HG03139 (cell line): Measurements from ENCODE around the gene SPEG.

ENCODE experiments used
- ATAC-seq: cut with Tn5 transposase; IDR thresholded peaks from one replicate; pipeline ENCODE4 v1.9.1; 2021; ENCODE audit not compliant: unreplicated experiment

The SPEG gene

DNA sequence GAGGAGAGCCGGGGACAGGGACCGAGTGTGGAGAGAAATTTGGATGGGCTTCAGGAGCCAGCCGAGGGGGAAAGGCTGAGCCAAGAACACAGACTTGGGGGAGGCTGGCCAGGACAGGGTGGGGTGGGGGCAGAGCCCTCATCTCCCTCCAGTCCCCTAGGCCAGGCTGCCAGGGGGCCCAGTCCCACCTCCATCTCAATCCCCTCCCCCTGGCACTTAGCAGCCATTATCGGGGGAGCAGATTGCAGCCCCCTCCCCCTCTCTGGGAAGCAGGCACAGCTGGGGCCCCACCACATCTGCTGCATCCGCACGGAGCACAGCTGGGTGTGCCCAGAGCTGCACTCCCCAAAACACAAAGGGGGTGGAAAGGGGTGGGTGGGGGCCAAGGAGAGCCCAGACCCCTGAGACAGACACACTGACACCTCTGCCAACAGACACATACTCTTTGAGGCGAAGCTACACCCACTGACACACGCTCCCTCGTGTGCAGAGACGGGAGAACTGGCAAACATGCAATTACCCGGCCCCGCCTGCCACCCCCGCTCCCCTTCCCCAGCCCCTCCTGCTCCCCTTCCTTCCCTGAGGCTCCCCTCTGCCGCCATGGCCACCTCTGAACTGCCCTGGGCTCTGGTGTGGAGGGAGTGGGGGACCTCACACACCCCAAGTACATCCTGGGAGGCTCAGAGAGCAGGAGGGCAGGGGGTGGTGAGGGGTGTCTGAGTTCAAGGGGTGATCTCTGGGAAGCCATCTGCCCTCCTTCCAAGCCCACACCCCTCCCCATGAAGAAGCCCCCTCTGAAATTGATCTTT is 74.5 kb downstream of the SPEG start:
- no peak for ATAC-seq

DNA sequence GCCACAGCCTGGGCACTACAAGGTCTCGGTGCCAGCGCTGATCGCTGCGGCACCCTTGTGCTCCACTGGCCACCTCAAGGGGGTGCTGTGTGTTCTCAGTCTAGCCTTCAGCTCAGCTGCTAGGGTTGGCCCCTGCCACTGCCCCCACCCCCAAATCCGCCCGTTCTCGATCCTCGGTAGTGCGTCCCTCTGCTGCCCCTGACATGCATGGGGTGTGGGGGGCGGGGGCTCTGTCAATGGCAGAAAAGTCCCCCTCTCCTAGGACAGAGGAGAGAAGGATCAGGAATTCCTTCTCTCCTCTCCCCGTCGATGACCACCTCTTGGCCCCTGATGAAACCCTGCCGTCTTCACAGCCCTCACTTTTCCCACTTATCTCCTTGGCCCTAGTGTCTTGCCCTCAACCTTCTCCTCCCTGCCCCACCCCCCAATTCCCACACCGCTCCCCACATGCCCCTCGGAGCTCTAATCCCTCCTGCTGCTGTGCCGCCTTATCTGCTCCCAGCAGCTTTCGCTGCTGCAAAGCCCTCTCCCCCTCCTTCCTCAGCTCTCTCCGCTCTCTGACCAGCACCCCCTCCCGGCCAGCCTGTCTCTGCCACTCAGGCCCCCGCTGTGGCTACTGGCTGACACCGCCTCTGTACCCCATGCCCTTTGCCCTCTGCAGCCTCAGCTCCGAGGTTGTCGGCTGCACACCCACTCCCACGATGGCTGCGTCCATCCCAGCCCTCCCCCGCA is 75.3 kb downstream of the SPEG start:
- peak; percentile 71 for ATAC-seq

DNA sequence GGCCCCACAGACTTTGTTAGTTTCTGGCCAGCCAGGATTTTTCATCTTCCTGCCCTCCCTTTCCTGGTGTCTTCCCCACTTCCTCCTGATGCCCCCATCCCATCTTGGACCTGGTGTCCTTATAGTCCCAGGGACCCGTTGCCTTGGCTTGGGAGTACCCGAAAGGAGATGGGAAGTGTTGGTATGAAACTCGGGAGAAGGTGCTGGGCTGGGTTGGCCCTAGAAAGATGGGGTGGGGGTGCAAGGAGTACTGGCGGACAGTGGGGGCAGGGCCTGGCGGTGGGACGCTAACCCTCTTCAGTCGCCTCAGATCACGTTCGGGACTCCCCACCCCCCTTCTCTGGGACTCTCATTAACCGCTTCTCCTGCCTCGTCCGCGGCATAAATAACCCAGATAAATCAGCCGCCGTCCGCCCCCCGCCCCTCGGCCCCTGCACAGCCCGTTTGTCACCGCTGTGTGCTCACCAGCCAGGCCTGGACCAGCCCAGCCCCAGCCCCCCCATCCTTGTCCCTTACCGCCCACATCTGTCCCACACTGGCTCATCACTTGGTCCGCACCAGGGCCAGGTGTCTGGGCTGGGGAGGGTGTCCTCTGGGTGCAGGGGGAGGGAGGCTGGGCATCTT is 76.0 kb downstream of the SPEG start:
- no peak for ATAC-seq

DNA sequence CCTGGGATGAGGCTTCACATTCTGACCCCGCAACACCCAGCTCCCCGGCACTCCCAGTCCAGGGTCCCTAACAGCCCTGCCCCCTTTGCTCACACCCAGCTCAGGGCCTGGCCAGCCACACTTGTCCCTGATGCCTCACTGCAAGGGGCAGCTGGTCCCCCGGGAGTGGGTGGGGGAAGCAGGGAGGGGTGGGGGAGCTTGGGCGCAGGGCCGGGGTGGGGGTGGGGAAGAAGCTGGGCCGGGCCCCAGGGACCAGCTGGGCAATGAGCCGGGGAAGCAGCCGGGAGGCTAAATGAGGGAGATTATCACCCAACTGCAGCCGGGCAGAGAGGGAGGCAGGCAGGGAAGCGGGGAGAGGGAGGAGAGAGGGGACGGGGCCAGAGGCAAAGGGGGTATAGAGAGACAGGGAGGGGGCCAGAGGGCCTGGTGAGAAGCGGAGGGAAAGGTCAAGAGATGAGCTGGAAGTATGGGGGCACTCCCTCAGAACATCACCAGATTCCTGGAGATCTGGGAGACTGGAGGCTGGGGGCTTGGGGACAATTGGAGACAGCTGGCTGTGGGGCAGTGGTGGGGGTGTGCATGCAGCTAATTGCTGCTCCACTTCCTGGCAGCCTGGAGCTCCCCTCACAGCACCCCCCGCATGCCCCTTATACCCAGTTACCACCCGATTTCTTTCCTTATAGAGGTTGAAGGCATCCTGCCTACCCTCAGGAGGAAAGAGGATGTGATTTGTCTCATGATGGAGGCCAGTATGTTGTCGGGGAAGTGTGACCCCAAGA is 77.1 kb downstream of the SPEG start:
- no peak for ATAC-seq

DNA sequence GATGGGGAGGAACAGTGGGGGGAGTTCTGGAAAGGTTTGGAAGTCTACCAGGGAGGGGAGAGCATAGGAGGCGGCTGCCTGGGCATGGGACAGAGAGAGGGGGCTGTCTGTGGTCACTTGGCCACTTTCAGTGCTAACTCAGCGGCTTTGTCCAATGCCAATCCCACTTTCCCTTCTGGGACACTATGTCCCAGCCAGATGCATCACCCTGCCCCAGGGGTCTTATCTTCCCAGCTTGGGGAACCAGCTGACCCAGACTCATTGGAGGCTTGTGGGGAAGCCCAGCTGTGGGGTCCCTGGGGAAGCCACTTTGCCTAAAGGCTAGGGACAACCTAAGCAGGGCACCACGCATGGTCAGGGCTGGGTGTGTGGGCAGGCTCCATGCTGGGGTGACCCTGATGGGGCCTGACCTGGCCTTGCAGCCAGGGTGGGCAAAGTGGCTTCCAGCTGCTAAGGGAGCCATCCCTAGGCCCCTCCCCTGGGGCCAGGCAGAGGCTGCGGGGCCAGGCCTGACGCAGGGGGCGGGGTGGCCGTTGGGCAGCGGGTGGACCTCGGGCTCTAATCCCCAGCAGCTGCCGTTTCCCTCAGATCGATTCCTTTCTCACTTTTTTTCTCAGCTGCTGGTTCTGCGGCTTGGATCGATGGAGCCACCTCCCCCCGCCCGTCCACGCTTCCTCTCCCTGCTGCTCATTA is 78.0 kb downstream of the SPEG start:
- ATAC-seq, result no peak

DNA sequence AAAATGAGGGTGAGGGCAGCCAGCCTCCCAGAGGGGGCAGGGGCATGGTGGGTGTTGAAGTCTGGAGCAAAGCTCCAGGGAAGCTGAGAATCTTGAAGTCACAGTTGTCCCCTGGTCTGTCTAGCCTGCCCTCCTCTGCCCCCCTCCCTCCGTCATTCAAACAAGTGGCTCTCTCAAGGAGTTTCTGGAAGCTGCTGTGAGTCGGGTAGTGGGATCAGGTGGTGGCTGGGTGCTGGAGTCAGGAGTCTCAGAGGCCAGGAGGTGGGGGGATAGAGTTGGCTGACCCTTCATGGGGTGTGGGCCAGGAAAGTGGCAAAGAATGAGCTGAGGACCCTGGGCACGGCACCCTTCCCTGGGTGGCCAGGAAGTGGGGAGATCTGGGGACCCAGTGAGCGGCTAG is 79.1 kb downstream of the SPEG start:
- no peak for ATAC-seq

DNA sequence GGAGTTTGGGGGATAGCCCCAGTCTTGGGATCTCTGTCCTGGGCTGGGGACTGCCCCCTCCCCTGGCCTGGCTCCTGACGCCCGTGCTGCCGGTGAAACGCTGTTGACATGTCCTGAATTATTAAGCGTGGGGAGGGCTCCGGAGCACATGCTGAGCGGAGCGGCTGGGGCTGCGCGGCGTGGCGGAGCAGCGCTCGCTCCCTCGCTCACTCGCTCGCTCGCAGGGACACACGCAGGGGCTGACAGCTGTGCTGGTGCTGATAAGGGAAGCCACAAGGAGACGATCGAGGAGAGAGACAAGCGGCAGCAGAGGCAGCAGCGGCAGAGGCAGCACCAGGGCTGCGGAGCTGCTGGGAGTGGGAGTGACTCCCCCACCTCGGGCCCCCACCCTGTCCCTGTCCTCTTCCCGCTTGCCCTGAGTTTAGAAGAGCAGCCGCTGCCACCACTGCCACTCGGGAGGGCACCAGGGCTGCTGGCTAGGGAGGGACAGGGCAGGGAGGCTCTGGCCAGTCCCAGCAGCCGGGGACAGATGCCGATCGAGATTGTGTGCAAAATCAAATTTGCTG is 79.6 kb downstream of the SPEG start, which contains the start of gene ASIC4:
Gene ASIC4 (plus strand): TSS at position 287 of the 566 bp plus-strand sequence. CDS start 243 bp downstream, at position 530.
- no peak for ATAC-seq

DNA sequence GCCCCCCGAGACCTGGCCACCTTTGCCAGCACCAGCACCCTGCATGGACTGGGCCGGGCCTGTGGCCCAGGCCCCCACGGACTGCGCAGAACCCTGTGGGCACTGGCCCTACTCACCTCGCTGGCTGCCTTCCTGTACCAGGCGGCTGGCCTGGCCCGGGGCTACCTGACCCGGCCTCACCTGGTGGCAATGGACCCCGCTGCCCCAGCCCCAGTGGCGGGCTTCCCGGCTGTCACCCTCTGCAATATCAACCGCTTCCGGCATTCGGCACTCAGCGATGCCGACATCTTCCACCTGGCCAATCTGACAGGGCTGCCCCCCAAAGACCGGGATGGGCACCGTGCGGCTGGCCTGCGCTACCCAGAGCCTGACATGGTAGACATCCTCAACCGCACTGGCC is 80.2 kb downstream of the SPEG start:
- no peak for ATAC-seq

DNA sequence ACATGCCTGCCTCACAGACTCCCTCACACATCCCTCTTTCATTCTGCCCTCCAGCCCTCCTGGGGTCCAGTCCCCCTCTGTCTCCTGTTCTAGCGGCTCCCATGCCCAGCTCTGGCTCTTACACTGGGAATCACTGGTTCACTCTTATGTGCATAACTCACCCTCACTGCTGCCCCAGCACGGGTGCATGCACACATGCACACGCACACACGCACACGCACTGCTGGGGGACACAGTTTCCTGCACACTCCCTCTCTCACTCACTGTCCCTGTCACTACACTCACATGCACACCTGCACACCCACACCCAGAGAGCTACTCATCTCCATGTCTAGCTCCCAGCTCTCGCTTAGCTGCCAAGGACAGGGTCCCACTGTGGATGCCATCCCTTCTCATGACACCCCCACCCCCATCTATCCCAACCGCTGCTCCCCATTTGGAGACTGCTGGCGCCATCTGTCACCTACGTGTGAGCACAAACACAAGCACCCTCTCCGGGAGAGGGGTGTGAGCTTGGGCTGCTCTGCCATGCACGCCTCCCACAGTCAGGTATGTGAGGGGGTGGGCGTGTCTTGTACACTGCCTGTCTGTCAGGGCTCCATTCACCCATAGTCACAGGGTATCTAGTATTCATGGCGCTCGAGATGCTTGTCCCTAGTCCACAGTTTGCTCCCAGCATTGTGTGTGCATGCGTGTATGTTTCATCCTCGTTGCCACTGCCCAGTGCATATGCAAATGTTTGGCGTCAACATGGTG is 81.4 kb downstream of the SPEG start:
- ATAC-seq, result no peak

DNA sequence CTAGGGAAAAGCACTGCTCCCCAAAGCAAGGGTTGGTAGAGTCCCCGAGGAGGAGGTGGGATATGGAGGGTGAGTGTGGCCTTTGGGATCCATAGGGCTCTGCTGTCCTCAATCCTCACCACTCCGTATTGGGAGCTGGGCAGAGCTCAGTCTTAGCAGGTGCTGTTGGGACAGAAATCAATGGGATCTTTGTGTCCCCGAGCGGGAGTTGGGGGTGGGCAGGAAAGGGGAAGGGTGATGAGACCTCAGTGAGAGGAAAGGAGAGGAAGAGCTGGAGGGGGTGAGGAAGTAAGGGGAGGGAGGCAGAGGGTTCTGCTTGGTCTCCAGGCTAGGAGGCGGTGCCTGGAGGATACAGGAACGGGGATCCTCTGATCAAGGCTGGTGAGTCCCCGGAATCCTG is 82.2 kb downstream of the SPEG start:
- no peak for ATAC-seq

DNA sequence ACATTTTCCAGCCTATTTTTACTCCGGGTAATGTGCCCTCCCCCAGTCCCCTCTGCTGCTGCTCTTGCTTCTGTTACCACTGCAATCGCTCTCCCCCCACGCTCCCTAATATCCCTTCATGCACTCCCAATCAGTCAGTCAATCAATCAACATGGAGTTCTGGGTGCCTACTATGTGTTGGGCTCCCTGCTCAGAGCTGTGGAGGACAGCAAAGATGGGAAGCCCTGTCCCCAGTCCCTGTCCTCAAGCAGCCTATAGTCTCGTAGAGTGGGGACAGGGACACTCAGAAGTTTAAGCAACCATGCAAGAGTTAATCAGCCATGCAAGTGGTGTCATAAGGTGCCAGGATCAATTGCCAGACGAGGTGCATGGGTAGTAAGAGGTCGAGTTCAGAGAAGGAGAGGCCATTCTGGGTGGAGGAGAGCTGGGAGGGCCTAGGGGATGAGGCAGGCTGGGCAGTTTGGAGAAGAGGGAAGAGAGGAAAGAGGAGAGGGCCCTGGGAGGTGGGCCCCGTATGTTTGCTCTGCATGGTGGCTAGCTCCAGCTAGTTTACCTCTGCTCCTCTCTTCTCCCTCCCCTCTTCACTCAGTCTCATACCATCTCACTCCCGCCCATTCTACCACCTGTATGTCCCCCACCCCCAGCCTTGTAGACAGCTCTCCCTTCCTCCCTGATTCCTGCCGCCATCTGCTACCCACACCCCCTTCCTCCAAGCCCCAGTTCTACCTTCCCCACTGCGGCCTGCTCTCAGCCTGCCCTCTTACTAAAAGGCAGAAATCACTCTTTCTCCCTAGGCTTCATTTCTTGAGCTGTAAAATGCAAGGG is 83.5 kb downstream of the SPEG start:
- no peak for ATAC-seq

DNA sequence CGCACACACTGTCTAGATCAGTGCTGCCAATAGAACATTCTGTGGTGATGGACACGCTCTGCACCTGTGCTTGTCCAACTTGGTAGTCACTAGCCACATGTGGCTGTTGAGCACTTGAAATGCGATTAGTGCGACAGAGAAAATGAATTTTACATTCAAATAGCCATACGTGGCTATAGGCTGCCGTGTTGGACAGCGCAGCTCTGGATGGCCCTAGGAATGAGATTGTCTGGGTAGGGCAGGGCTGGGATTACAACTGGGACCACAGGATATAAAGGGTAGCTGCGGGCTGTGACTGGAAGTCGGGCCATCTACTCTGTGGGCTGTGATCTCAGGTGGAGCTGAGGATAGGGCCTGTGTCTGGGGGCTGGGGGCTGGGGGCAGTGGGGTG is 84.9 kb downstream of the SPEG start:
- ATAC-seq, result no peak

DNA sequence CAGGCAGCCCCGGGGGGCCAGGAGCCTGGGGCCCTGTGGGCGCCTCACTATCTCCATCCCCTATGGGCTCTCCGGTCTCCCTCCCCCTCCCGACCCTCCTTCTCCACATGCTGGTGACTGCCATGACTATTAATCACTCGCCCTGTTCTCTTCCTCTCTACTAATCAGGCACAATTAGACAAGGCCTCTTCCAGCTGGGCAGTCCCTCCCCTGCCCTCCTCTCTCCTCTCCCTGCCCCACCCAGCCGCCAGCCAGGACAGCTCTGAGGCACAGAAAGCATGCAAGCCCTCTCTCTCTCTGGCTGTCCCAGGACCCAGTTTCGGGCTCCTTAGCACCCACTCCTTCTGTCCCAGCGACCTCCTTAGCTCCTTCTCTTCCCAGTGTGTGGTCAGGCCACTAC is 85.4 kb downstream of the SPEG start:
- ATAC-seq, result no peak

DNA sequence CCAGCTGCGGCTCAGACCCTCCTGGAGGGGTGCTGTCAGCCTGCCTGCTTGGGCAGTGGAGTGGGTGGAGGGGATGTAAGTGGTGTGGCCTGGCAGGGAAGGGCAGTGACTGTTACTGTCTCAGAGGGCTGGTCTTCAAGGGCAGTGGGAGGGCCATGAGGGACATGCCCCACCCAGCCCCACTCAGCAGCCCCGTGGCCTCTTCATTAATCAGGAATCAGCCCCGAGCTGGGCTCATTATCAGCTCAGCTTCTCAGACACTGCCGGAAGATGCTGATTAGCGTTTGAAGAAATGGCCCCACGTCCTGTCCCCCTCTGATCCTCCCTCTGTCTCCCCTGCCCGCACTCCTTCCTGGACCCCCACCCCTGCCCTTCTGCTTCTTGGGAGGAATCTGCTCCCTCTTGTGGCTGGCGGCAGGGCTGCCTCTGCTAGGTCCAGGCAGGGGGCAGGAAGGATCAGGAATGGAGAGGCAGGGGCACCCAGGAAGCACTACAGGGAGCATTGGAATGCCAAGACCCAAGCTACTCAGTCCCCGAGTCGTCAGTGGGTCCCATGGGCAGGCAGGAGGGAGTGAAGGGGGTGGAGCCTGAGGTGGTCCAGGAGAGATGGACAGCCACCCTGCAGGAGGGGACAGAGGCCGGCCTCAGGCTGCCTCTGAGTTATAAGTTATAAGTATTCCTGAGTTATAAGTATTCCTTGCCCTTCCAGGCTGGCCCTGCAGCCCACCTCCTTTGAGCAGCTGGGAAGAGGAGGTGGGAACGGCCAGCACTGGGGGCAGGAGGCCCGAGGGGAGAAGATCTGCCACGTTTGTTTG is 86.6 kb downstream of the SPEG start:
- no peak for ATAC-seq

DNA sequence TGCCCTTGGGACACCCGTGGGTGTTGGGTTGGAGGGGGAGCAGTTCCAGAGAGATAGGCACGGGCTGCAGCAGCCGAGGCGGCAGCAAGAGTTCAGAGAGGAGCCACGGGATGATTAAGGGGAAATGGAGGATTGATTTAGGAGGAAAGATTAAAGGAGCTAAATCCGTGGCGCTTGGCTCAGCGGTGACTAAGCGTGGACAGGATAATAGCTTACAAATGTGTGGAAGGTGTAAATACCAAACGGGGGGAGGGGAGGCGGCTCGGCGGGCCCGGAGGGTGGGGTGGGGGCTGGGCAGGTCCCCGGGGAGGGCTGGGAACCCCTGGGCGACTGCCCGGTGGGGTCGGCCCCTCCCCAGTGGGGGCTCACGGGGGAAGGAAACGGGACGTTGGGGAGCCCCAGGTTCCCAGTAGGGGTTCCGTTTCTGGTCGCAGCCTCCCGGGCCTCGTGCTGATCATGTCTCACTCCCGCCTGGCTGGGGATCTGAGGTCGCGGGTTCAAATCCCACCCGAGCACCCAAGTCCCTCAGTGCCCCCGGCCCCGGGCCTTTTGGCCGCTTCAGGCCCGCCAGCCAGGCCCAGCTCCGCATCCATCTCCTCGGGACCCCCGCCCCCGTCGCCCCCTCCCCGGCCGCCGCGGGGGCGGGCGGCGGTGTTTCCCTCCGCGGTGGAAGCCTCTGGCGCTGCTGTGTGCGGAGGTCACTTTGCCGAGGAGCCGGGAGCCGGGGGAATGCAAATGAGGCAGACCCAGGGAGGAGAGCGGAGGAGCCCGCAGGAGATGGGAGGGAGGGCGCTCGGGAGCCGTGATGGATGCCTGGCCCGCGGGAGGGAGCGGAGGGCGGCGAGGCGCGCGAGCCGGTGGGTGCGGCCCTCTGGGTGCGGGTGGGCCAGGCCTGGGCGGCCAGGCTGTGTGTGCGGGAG is 87.7 kb downstream of the SPEG start:
- no peak for ATAC-seq

DNA sequence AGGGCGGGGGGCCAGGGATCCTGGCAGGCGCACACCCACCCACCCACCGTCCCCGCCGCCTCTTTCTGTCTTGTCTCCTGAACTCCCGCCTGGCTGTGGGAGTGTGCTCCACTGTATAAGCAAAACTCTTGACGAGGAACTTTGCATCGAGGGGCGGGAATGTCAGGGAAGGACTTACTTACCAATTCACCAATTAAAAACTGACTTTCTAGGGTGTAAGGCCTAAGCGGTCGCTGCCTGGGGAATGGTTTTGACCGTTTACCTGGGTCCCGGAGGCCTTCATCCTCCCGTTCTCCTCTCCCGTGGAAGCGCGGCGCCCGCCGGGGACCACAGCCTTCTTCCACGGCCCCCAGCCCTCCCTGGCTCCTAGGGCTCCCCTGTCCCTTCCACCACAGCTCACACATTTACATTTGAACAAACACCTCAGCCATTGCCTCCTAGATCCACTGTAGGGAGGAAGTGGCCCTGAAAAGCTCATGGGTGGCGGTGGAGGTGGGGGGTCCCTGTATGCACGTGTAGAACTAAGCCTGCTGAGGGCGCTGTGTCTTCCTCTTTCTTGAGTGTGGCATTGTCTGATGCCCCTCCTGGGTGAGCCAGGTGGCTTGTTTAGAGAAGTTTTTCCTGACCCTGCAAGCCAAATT is 88.5 kb downstream of the SPEG start:
- ATAC-seq, result no peak
